ENCODE measurements around the gene CALN1. TPM values are rescaled to one million over a fixed set of nuclear protein-coding genes. Genes with fewer than 3 reads are reported as not detected.

The CALN1 gene
- total and polyA plus RNA-seq, 9 of the 15 experiments (the other 6 are each of a cell fraction or from before 2014, with no cell fraction given): 1.4 to 7.5 (median 3.3) TPM

DNA sequence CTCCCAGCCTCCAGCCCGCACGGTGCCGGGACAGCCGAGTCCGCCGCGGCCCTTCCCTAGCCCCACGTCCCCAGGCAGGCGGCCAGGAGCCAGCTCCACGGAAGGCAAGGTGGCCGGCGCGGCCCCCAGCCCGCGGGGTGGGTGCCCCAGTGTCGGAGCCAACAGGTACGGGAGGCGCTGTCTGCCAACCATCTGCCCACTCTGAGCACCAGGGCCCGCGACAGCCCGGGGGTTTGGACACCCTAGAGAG is 75.8 kb downstream of the CALN1 start:
- in situ Hi-C loops (cut with MboI) (no loop called here), intact Hi-C loops (cut with micrococcal nuclease) (loop anchor here (10.0 kb wide), 1 partner anchor 582 kb away; no protein-coding TSS in a partner anchor)
- Histone ChIP-seq H4K20me1 (replicated peaks; ENCODE audit: control insufficient read depth, insufficient read depth, low read length) (peaks cover 5% of the 10 kb centered on the region; the same call in 1 of the 2 replicates), H3K27me3 (ENCODE audit: control insufficient read depth in 2 of 2, insufficient read depth in 2 of 2, low read length in 2 of 2) (peaks cover 2 to 17% of the 10 kb centered on the region in 2 experiments; a peak in 4 of 5 replicates), H3K4me3 (no peak overlapping the region), H3K9ac (ENCODE audit: insufficient read depth in 1 of 2, low read depth in 2 of 2, low read length in 2 of 2) (no peak overlapping the region), H3K9me1 (ENCODE audit: control insufficient read depth, insufficient read depth, low read length) (no peaks in the 10 kb centered on the region), H3K27ac (ENCODE audit: extremely low read depth, low read depth, low read length) (no peak overlapping the region), H3K4me1 (replicated peaks in 1 of 2; ENCODE audit: control insufficient read depth in 2 of 2, insufficient read depth in 2 of 2, low read length in 2 of 2) (peaks cover 0 to 22% of the 10 kb centered on the region in 2 experiments; a peak in 1 of 5 replicates), H3K79me2 (ENCODE audit: control insufficient read depth, insufficient read depth, low read length) (no peaks in the 10 kb centered on the region), H2AFZ (ENCODE audit: low read depth, low read length) (no peak overlapping the region), H3K36me3 (ENCODE audit: control insufficient read depth, insufficient read depth, low read length) (no peaks in the 10 kb centered on the region), H3K9me3 (replicated peaks; ENCODE audit: control insufficient read depth, insufficient read depth, low read depth, low read length) (no peaks in the 10 kb centered on the region), H3K4me2 (ENCODE audit: insufficient read depth, low read length) (no peak overlapping the region)
- BruUV-seq (replicated peaks): no TSS peak
- CTCF ChIA-PET (ENCODE audit: low intra/inter-chr PET ratio): no interaction called here
- ATAC-seq: no peak
- no peak for FAIRE-seq
- POLR2A ChIA-PET: no interaction called here
- TF ChIP-seq CTCFL (IDR thresholded peaks at IDR 0.05; ENCODE audit: borderline replicate concordance, insufficient read depth, low read depth, low read length, poor library complexity, severe bottlenecking): no peak
- TF ChIP-seq ZNF695 (CRISPR knock-in tag; IDR thresholded peaks at IDR 0.05): no peak
- no peak for TF ChIP-seq ZNF197 (CRISPR knock-in tag; IDR thresholded peaks at IDR 0.05; ENCODE audit: low read depth)
- no peak for TF ChIP-seq MED1 (CRISPR knock-in tag; IDR thresholded peaks at IDR 0.05; ENCODE audit: borderline replicate concordance)
- TF ChIP-seq SUPT5H (IDR thresholded peaks at IDR 0.05): no peak
- TF ChIP-seq RAD21 (CRISPR knock-in tag; conservative IDR thresholded peaks at IDR 0.05 in 1 of 2, IDR thresholded peaks at IDR 0.05 in 1 of 2): no peak
- TF ChIP-seq ILK (tag; IDR thresholded peaks at IDR 0.05; ENCODE audit: borderline replicate concordance, low read depth): no peak
- no peak for TF ChIP-seq TAF7 (tag; IDR thresholded peaks at IDR 0.05)
- no peak for DNase-seq (ENCODE audit: extremely low read depth in 1 of 4, low spot score in 3 of 4)
- WGBS (ENCODE audit: insufficient coverage, low coverage, missing lambda C conversion rate): 6% methylated on average over 21 of the region's 21 CpGs
